22Rv1 (cell line): Measurements from ENCODE around the gene PFN3.

ENCODE experiments used
- H3K27ac ChIP-seq: fragments of 450-650 bp; 2 replicates; pipeline ENCODE4 v1.5.1; 2017
- CTCF ChIP-seq: fragments of 450-650 bp; IDR thresholded peaks from 2 replicates; pipeline ENCODE4 v1.5.1; 2017; ENCODE audit warnings: mild to moderate bottlenecking
- ZFX ChIP-seq: fragments of 450-650 bp; IDR thresholded peaks from 2 replicates; pipeline ENCODE4 v1.6.1; 2017; ENCODE audit warnings: antibody characterized with exemption, borderline replicate concordance

The PFN3 gene

GRCh38 chr5:177431317-177432142, 31.1 kb upstream of the PFN3 start:
- no peak overlapping the region for H3K27ac ChIP-seq
- TF ChIP-seq CTCF (no peak), ZFX (no peak)

- no peak overlapping the region for H3K27ac ChIP-seq
- no peak for TF ChIP-seq CTCF
- no peak for TF ChIP-seq ZFX
These were observed 30.5 kb upstream of the PFN3 start for GRCh38 chr5:177430972-177431316.

GRCh38 chr5:177430140-177430951, 29.9 kb upstream of the PFN3 start:
- H3K27ac ChIP-seq: no peak overlapping the region
- TF ChIP-seq ZFX (no peak), CTCF (no peak)

GRCh38 chr5:177429248-177430040, 29.0 kb upstream of the PFN3 start:
- TF ChIP-seq CTCF (no peak), ZFX (no peak)
- no peak overlapping the region for H3K27ac ChIP-seq

- no peak for TF ChIP-seq CTCF
- no peak overlapping the region for H3K27ac ChIP-seq
These were observed 28.2 kb upstream of the PFN3 start for GRCh38 chr5:177428574-177429217.

- peak overlapping the region; percentile 89 for H3K27ac ChIP-seq
These were observed 27.6 kb upstream of the PFN3 start for GRCh38 chr5:177427919-177428573.

More at GRCh38 chr5:177427919-177428573, 27.6 kb upstream of the PFN3 start:
- TF ChIP-seq ZFX (no peak), CTCF (no peak)
